Measurements from ENCODE around the gene MDM2.

- TF ChIP-seq SPI1 (IDR thresholded peaks at IDR 0.05; ENCODE audit: borderline replicate concordance, insufficient read depth, low read depth, low read length) = no peak
- TF ChIP-seq TAF1 (IDR thresholded peaks at IDR 0.05; ENCODE audit: borderline replicate concordance, low read depth, low read length) = no peak
- no peak for TF ChIP-seq MAX (IDR thresholded peaks at IDR 0.05; ENCODE audit: low read depth, low read length)
- no peak for TF ChIP-seq CTCF (IDR thresholded peaks at IDR 0.05 in 2 of 3, conservative IDR thresholded peaks at IDR 0.05 in 1 of 3; ENCODE audit: control insufficient read depth in 2 of 3, extremely low read depth in 1 of 3, insufficient read depth in 1 of 3, low read depth in 3 of 3, low read length in 3 of 3)
- no peak for TF ChIP-seq EZH2 (IDR thresholded peaks at IDR 0.05; ENCODE audit: borderline replicate concordance, control insufficient read depth, low read depth, low read length)
- TF ChIP-seq BCL11A (IDR thresholded peaks at IDR 0.05; ENCODE audit: low read depth, low read length) = no peak
- TF ChIP-seq ELK1 (IDR thresholded peaks at IDR 0.05; ENCODE audit: low read depth, low read length) = no peak
- no peak for TF ChIP-seq CHD2 (IDR thresholded peaks at IDR 0.05; ENCODE audit: borderline replicate concordance, low read depth, low read length)
- TF ChIP-seq RFX5 (IDR thresholded peaks at IDR 0.05; ENCODE audit: low read depth, low read length) = no peak
- TF ChIP-seq REST (IDR thresholded peaks at IDR 0.05; ENCODE audit: low read depth, low read length) = no peak
- no peak for TF ChIP-seq FOXM1 (IDR thresholded peaks at IDR 0.05; ENCODE audit: low read depth, low read length)
- TF ChIP-seq ATF3 (IDR thresholded peaks at IDR 0.05; ENCODE audit: borderline replicate concordance, extremely low read depth, low read depth, low read length) = no peak
These were observed 45.9 kb upstream of the MDM2 start for GRCh38 chr12:68761901-68762630.

Measured in GM12878 (cell line).